GM23338 (cell line): ENCODE data around the gene YJEFN3. TPM values are rescaled to one million over a fixed set of nuclear protein-coding genes. Genes with fewer than 3 reads are reported as not detected.

Experiments
- ATAC-seq: fragments of 200-7000 bp; cut with Tn5 transposase; 3 replicates; pipeline ENCODE4 v1.9.1; 2020
- DNase-seq: peaks from one replicate; pipeline ENCODE4 v3.0.0-alpha.2; 2015; ENCODE audit warnings: low spot score
- H2AFZ ChIP-seq: fragments of 200-600 bp; sonication (generic); 2 replicates; pipeline ENCODE4 v1.8.0; 2016; ENCODE audit warnings: antibody characterized with exemption, mild to moderate bottlenecking, moderate library complexity
- H3F3A ChIP-seq: fragments of 200-600 bp; sonication (generic); replicated peaks from 2 replicates; pipeline ENCODE4 v1.8.0; 2017; ENCODE audit warnings: antibody characterized with exemption, mixed run types, low read depth
- H3K27ac ChIP-seq: fragments of 200-600 bp; sonication (generic); 2 replicates; pipeline ENCODE4 v1.6.1; 2016; ENCODE audit warnings: low read depth
- H3K27me3 ChIP-seq: fragments of 200-600 bp; sonication (generic); 2 replicates; pipeline ENCODE4 v1.8.0; 2016; ENCODE audit warnings: mild to moderate bottlenecking, mixed run types, moderate library complexity; ENCODE audit not compliant: insufficient read depth
- H3K36me3 ChIP-seq: fragments of 200-600 bp; sonication (generic); 2 replicates; pipeline ENCODE4 v1.8.0; 2016; ENCODE audit warnings: mild to moderate bottlenecking; ENCODE audit not compliant: insufficient read depth
- H3K4me1 ChIP-seq: fragments of 200-600 bp; sonication (generic); 2 replicates; pipeline ENCODE4 v1.8.0; 2016; ENCODE audit warnings: mild to moderate bottlenecking, moderate library complexity; ENCODE audit not compliant: insufficient read depth
- H3K4me2 ChIP-seq: fragments of 200-600 bp; sonication (generic); 2 replicates; pipeline ENCODE4 v1.7.1; 2017; ENCODE audit warnings: mixed run types
- H3K4me3 ChIP-seq: fragments of 200-600 bp; sonication (generic); 2 replicates; pipeline ENCODE4 v1.6.1; 2016; ENCODE audit warnings: mixed run types
- H3K79me2 ChIP-seq: fragments of 200-600 bp; sonication (generic); replicated peaks from 2 replicates; pipeline ENCODE4 v1.8.0; 2017; ENCODE audit warnings: mild to moderate bottlenecking; ENCODE audit not compliant: insufficient read depth
- H3K9me2 ChIP-seq: fragments of 200-600 bp; sonication (generic); 2 replicates; pipeline ENCODE4 v1.8.0; 2017; ENCODE audit not compliant: insufficient read depth
- H4K20me1 ChIP-seq: fragments of 200-600 bp; sonication (generic); replicated peaks from 2 replicates; pipeline ENCODE4 v1.8.0; 2017; ENCODE audit warnings: mild to moderate bottlenecking; ENCODE audit not compliant: insufficient read depth
- H3K27ac Mint-ChIP-seq: 2 replicates; pipeline ENCODE4 v1.8.0; 2020; ENCODE audit warnings: inconsistent platforms, mild to moderate bottlenecking, moderate library complexity, mixed read lengths
- H3K27me3 Mint-ChIP-seq: 3 replicates; pipeline ENCODE4 v1.8.0; 2022; ENCODE audit warnings: low read depth, mild to moderate bottlenecking, moderate library complexity, mixed read lengths, inconsistent platforms; ENCODE audit not compliant: insufficient read depth, poor library complexity
- H3K36me3 Mint-ChIP-seq: 3 replicates; pipeline ENCODE4 v1.8.0; 2021; ENCODE audit warnings: low read depth, mild to moderate bottlenecking, inconsistent platforms, moderate library complexity, mixed read lengths
- H3K4me1 Mint-ChIP-seq: 3 replicates; pipeline ENCODE4 v1.8.0; 2020; ENCODE audit warnings: mild to moderate bottlenecking, inconsistent platforms, mixed read lengths
- H3K4me3 Mint-ChIP-seq: 3 replicates; pipeline ENCODE4 v1.8.0; 2021; ENCODE audit warnings: moderate library complexity, mild to moderate bottlenecking, inconsistent platforms, mixed read lengths
- H3K9me3 Mint-ChIP-seq: 3 replicates; pipeline ENCODE4 v1.8.0; 2020; ENCODE audit warnings: moderate library complexity, mild to moderate bottlenecking, inconsistent platforms, mixed read lengths
- EZH2 ChIP-seq: fragments of 200-600 bp; sonication (generic); IDR thresholded peaks from one replicate; pipeline ENCODE4 v1.8.0; 2017; ENCODE audit warnings: antibody characterized with exemption, mild to moderate bottlenecking, low read depth; ENCODE audit not compliant: unreplicated experiment
- NANOG ChIP-seq: IDR thresholded peaks from 2 replicates; pipeline ENCODE4 v1.6.1; 2016; ENCODE audit warnings: antibody characterized with exemption, borderline replicate concordance
- POLR2AphosphoS5 ChIP-seq: IDR thresholded peaks from 2 replicates; pipeline ENCODE4 v1.6.1; 2016; ENCODE audit warnings: antibody characterized with exemption, low read depth
- polyA plus RNA-seq: library from polyadenylated mRNA; unstranded; fragments of >200 nt; fragmentation: Nextera tagmentation; extraction: Ambion mirVana; gene quantifications from 2 replicates; pipeline ENCODE4 v1.2.1, GENCODE V29; 2016
- total RNA-seq: library from RNA; depleted of rRNA; stranded (reverse); fragments of >200 nt; shearing (Covaris generic); gene quantifications from 2 replicates; pipeline ENCODE4 v1.2.3, GENCODE V29; 2014
- TF ChIP-seq, protein P1 (sequence below): fragments of 250-450 bp; sonication (Bioruptor Pico); IDR thresholded peaks from 2 replicates; pipeline ENCODE4 v1.5.0; 2020; ENCODE audit warnings: mild to moderate bottlenecking, moderate library complexity
- TF ChIP-seq, protein P2 (sequence below): IDR thresholded peaks from one replicate; pipeline ENCODE4 v1.6.1; 2018; ENCODE audit warnings: antibody characterized with exemption; ENCODE audit not compliant: unreplicated experiment

Gene YJEFN3
- total and polyA plus RNA-seq, 2 experiments from 2014 or later = 3.5 to 6.5 TPM

DNA sequence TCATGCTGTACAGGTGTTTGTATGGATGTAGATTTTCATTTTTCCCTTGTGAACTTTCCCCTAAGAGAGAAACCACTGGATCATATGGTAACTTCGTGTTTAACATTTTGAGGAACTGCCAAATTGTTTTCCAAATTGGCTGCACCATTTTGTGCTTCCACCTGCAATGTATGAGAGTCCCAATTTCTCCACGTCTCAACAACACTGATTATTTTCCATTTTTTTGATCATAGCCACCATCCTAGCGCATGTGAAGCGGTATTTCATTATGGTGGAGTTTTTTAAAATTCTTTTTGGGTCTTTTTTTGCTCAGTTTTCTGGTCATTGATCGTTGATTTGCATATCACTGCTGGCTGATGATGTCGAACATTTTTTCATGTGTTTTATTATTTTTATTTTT, 7.7 kb upstream of the YJEFN3 start (continued):
- no peak for TF ChIP-seq EZH2
- TF ChIP-seq, protein P1, sequence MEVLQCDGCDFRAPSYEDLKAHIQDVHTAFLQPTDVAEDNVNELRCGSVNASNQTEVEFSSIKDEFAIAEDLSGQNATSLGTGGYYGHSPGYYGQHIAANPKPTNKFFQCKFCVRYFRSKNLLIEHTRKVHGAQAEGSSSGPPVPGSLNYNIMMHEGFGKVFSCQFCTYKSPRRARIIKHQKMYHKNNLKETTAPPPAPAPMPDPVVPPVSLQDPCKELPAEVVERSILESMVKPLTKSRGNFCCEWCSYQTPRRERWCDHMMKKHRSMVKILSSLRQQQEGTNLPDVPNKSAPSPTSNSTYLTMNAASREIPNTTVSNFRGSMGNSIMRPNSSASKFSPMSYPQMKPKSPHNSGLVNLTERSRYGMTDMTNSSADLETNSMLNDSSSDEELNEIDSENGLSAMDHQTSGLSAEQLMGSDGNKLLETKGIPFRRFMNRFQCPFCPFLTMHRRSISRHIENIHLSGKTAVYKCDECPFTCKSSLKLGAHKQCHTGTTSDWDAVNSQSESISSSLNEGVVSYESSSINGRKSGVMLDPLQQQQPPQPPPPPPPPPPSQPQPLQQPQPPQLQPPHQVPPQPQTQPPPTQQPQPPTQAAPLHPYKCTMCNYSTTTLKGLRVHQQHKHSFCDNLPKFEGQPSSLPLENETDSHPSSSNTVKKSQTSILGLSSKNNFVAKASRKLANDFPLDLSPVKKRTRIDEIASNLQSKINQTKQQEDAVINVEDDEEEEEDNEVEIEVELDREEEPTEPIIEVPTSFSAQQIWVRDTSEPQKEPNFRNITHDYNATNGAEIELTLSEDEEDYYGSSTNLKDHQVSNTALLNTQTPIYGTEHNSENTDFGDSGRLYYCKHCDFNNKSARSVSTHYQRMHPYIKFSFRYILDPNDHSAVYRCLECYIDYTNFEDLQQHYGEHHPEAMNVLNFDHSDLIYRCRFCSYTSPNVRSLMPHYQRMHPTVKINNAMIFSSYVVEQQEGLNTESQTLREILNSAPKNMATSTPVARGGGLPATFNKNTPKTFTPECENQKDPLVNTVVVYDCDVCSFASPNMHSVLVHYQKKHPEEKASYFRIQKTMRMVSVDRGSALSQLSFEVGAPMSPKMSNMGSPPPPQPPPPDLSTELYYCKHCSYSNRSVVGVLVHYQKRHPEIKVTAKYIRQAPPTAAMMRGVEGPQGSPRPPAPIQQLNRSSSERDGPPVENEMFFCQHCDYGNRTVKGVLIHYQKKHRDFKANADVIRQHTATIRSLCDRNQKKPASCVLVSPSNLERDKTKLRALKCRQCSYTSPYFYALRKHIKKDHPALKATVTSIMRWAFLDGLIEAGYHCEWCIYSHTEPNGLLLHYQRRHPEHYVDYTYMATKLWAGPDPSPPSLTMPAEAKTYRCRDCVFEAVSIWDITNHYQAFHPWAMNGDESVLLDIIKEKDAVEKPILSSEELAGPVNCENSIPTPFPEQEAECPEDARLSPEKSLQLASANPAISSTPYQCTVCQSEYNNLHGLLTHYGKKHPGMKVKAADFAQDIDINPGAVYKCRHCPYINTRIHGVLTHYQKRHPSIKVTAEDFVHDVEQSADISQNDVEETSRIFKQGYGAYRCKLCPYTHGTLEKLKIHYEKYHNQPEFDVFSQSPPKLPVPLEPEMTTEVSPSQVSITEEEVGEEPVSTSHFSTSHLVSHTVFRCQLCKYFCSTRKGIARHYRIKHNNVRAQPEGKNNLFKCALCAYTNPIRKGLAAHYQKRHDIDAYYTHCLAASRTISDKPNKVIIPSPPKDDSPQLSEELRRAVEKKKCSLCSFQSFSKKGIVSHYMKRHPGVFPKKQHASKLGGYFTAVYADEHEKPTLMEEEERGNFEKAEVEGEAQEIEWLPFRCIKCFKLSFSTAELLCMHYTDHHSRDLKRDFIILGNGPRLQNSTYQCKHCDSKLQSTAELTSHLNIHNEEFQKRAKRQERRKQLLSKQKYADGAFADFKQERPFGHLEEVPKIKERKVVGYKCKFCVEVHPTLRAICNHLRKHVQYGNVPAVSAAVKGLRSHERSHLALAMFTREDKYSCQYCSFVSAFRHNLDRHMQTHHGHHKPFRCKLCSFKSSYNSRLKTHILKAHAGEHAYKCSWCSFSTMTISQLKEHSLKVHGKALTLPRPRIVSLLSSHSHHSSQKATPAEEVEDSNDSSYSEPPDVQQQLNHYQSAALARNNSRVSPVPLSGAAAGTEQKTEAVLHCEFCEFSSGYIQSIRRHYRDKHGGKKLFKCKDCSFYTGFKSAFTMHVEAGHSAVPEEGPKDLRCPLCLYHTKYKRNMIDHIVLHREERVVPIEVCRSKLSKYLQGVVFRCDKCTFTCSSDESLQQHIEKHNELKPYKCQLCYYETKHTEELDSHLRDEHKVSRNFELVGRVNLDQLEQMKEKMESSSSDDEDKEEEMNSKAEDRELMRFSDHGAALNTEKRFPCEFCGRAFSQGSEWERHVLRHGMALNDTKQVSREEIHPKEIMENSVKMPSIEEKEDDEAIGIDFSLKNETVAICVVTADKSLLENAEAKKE (CRISPR knock-in tag) = no peak

DNA sequence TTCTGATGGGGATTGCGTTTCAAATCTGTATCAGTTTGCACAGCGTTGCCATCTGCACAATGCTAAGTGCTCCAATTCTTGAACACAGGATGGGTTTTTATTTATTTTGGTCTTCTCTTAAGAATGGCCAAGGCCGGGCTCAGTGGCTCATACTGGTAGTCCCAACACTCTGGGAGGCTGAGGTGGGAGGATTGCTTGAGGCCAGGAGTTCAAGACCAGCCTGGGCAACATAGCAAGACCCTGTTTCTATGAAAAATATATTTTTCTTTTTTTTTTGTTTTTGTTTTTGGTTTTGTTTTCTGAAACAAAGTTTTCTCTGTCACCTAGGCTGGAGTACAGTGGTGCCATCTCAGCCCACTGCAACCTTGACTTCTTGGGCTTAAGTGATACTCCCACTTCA, 5.5 kb upstream of the YJEFN3 start:
- Mint-ChIP-seq H3K36me3 (peaks cover 51% of the 10 kb centered on the region), H3K9me3 (no peaks in the 10 kb centered on the region; the same call in 2 of the 3 replicates), H3K4me1 (peaks cover 14% of the 10 kb centered on the region), H3K27me3 (peaks cover 6% of the 10 kb centered on the region), H3K27ac (no peak overlapping the region), H3K4me3 (no peak overlapping the region)
- Histone ChIP-seq H4K20me1 (peaks cover 39% of the 10 kb centered on the region), H3K27ac (no peak overlapping the region), H3K4me3 (no peak overlapping the region), H3K27me3 (no peaks in the 10 kb centered on the region), H3K4me2 (no peak overlapping the region), H3K9me2 (no peaks in the 10 kb centered on the region), H3F3A (peaks cover 11% of the 10 kb centered on the region; the same call in 1 of the 2 replicates), H2AFZ (no peak overlapping the region), H3K36me3 (peaks cover 9% of the 10 kb centered on the region; the same call in 1 of the 2 replicates), H3K4me1 (peaks cover 6% of the 10 kb centered on the region; the same call in 1 of the 2 replicates), H3K79me2 (peaks cover 71% of the 10 kb centered on the region)
- no peak for TF ChIP-seq POLR2AphosphoS5
- TF ChIP-seq, protein P2, sequence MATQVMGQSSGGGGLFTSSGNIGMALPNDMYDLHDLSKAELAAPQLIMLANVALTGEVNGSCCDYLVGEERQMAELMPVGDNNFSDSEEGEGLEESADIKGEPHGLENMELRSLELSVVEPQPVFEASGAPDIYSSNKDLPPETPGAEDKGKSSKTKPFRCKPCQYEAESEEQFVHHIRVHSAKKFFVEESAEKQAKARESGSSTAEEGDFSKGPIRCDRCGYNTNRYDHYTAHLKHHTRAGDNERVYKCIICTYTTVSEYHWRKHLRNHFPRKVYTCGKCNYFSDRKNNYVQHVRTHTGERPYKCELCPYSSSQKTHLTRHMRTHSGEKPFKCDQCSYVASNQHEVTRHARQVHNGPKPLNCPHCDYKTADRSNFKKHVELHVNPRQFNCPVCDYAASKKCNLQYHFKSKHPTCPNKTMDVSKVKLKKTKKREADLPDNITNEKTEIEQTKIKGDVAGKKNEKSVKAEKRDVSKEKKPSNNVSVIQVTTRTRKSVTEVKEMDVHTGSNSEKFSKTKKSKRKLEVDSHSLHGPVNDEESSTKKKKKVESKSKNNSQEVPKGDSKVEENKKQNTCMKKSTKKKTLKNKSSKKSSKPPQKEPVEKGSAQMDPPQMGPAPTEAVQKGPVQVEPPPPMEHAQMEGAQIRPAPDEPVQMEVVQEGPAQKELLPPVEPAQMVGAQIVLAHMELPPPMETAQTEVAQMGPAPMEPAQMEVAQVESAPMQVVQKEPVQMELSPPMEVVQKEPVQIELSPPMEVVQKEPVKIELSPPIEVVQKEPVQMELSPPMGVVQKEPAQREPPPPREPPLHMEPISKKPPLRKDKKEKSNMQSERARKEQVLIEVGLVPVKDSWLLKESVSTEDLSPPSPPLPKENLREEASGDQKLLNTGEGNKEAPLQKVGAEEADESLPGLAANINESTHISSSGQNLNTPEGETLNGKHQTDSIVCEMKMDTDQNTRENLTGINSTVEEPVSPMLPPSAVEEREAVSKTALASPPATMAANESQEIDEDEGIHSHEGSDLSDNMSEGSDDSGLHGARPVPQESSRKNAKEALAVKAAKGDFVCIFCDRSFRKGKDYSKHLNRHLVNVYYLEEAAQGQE = no peak
- TF ChIP-seq, protein P1 (CRISPR knock-in tag) = no peak
- TF ChIP-seq NANOG = no peak
- no peak for DNase-seq
- no peak for ATAC-seq
